Frontal cortex (tissue), 4 donors: ENCODE measurements around the gene TMEM120A. TPM values are rescaled to one million over a fixed set of nuclear protein-coding genes. Genes with fewer than 3 reads are reported as not detected.

Experiments used
- DNase-seq, 2 donors: peaks; one replicate each; pipeline ENCODE4 v3.0.0; 2012; ENCODE audit warnings: low spot score in 2 of 2
- FAIRE-seq: peaks from 2 replicates; lab custom pipeline; 2012; peaks lifted over from hg19 to GRCh38; lab: Jason Lieb, UNC
- total RNA-seq: library from RNA; depleted of rRNA; stranded (reverse); fragments of >200 nt; gene quantifications from one replicate; pipeline ENCODE4 v1.2.3, GENCODE V29; 2014
- donor health status: control.
- donor health status: control.
- donor health status: control.

TMEM120A gene
- total RNA-seq, 1 donor from 2014 or later = 26.1 TPM

DNA sequence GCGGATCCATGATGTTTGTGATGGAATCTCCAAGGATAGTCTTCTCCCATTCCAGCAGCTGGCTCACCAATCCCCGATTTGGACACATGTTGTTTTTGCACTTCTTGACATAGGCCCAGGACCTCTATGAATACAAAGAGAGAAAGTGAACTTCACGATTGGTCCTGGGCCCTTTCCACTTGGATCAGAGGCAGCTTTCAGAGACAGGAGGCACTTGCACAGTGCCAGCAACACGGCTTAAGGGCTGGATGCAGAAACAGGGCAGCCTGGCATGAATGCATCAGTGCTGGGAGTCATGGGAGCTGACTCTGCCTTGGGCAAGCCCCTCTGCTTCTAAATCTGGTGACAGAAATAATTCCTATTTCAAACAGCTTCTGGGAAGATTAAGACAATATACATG lies 2.1 kb upstream of the TMEM120A start:
- no peak for FAIRE-seq
- DNase-seq = peak in 1 of 2 donors; percentile 1

DNA sequence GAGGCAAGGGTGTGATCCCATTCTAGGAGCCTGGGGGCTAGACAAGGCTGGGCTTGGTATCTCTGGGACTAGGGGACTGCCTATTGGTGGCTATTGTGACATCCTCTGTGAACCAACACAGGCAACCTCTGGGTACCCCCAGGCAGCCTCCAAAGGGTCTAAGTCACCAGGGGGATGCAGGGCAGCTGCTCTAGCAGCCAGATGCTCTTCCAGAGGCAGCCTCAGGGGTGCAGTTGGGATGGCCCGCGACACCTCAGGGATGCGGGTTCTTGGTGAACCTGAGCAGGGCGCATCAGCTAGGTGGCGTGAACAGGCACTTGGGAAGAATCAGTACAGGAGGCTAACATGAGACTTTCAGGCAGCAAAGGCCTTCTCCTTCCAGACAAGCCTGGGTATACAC lies 1.6 kb upstream of the TMEM120A start:
- FAIRE-seq (no peak), DNase-seq (no peak)

DNA sequence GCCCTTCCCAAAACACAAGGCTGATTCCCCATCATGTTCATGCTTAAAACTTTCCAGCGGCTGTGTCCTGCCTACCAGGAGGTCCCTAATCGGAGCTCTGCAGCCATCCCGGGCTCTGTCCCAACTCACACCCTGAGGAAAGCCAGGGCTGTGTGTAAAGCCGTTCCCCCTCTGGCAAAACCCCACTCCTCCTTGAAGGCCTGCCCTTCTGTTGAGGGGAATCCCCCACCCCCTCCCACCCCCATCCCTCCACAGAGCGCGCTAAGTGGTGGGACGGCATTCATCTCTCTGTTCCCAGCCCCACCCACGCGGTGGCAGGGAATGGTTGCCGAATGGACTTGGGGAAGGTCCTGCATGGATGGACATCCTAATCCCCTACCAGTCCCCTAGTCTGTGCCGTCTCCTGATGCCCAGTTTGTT lies 667 bp upstream of the TMEM120A start:
- no peak for FAIRE-seq
- no peak for DNase-seq

DNA sequence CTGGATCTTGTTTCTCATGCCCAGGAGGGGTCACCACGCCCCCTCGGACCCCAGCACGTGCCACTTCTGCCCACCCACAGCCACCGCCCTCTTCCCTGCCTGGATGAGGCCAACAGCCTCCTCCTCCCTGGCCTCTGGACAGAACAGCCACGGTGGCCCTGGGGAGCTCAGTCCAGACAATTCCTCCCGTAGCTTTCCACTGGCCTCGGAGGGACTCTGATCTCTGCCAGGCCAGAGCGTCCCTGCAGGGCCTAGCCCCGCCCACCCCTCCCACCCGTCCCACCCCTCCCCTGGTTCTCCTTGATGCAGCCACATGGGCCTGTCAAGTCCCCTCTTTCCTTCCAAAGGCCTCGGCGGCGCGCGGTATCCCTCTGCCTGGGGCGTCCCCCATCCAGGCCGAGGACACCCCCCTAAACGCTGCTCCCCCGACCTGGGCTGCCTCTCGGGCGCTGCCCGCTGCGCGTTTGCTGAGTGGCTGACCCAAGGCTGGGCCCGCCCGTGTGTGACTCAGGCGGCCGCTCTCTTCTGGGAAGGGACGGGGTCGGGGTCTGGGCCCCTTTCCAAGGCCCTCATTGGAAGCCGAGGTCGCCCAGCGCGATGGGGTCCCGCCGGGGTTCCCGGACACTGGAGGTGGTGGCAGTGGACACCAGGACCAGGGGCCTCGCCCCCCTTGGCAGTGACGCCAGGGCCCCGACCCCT lies 557 bp downstream of the TMEM120A start:
- FAIRE-seq = no peak
- DNase-seq = peak; percentile 73 to 84

DNA sequence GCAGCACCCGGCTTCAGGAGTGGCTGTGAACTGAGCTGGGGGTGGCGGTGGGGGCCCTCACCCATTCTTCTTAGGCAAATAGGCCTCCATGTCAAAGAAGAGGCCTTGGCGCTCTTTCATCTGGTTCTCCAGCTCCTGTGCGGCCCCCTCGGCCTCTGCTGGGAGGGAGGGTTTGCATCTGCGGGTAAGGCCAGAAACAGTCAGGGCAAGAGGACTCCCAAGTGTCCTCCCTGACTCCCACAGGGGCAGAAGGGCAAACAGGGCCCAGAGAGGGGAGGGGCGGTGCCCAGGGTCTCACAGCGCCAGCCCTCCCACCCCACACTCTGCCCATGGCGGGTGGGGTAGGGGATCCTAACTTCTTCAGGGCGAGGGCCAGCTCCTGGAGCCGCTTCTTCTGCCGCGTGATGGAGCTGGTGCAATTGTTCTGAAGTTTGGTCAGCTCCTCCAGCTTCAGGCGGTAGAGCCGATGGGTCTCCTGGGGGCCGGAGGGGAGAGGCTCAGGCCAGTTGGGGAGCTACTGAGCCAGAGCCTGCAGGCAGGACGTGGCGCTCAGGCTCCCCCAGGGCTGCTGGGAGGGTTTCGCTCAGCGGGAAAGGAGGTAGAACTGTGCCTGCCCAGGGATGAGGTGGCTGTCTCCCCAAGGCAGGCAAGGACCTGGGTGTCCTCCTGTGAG lies 2.2 kb downstream of the TMEM120A start:
- FAIRE-seq = no peak
- DNase-seq = no peak

DNA sequence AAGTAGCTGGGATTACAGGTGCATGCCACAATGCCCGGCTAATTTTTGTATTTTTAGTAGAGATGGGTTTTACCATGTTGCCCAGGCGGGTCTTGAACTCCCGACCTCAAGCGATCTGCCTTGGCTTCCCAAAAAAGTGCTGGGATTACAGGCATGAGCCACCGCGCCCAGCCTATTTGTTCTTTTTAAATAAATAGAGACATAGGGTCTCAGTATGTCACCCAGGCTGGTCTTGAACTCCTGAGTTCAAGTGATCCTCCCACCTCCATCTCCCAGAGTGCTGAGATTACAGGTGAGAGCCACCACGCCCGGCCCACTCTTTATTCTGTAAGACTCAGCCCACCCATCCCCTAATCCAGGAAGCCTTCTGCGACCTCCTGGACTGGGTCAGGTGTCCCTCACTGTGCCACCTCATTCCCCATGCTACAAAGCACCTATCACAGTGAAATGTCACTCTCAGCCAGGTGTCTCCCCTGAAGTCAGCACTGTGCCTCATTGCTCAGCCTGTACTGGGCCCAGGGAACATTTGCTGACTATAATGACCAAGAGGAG lies 2.8 kb downstream of the TMEM120A start:
- no peak for FAIRE-seq
- no peak for DNase-seq

DNA sequence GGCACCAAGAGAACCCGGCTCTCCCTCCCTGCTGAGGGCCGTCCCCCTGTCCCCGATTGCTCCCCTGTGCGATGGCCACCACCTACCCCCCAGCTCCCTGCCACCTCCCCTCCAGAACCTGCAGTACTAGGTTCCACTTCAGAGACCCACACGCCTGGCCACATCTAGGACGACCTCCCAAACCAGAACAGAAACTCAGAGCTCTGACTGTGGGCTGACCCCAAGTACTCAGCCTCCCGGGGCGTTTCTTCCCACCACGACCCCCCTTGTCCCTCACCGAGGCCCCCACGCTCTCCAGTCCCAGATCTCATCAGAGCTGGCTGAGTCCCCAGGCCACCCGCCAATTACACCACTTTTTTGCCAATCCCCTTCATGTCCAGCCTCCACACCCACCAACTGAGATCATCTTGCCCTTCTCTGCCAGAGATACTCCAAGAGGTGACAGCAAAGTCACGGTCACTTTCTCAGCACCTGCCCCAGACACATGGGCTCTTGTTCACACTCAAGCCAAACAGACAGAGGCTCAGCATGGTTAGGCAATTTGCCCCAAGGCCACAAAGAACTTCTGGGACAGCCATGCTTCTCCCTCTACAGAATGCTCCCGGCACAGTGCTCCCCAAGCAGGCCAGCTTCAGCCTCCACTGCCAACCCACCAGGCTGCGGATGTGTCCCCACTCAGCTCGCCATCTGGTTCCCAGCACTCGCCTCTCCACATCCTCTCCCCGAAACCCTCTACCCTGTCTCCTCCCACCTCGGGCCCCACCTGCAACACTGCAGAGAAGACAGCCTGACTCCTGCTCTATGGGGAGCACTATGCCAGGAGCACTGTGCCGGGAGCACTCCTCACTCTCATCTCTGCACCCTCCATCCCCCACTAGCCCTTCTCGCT lies 4.7 kb downstream of the TMEM120A start:
- no peak for DNase-seq
- FAIRE-seq = no peak

DNA sequence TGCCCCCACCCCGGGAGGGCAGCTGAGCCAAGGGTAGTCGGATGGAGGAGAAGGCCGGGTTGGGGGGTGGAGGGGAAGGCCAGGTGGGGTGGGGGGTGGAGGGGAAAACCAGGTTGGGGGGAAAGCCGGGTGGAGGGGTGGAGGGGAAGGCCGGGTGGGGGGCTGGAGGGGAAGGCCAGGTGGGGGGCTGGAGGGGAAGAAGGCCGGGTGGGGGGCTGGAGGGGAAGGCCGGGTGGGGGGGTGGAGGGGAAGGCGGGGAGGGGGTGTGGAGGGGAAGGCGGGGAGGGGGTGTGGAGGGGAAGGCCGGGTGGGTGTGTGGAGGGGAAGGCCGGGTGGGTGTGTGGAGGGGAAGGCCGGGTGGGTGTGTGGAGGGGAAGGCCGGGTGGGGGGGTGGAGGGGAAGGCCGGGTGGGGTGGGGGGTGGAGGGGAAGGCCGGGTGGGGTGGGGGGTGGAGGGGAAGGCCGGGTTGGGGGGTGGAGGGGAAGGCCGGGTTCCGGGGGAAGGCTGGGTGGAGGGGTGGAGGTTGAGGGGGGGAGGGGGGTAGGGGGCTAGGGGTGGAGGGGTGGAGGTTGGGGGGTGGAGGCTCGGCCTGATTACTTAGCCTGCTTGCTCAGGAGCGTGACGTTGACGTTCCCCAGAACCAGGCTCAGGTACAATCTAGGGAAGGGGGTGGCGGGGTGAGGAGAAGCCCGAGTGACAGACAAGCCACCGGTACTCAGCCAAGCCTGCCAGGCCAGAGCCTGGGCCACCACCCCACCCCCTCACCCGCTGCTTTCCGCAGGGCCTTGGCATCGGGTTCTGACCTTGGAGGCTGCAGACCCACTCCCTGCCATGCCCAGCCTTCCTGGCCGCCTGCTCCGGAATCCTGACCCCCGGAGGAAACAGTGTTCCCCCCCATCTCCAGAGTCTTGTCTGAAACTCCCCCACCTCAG lies 5.6 kb downstream of the TMEM120A start:
- FAIRE-seq = no peak

DNA sequence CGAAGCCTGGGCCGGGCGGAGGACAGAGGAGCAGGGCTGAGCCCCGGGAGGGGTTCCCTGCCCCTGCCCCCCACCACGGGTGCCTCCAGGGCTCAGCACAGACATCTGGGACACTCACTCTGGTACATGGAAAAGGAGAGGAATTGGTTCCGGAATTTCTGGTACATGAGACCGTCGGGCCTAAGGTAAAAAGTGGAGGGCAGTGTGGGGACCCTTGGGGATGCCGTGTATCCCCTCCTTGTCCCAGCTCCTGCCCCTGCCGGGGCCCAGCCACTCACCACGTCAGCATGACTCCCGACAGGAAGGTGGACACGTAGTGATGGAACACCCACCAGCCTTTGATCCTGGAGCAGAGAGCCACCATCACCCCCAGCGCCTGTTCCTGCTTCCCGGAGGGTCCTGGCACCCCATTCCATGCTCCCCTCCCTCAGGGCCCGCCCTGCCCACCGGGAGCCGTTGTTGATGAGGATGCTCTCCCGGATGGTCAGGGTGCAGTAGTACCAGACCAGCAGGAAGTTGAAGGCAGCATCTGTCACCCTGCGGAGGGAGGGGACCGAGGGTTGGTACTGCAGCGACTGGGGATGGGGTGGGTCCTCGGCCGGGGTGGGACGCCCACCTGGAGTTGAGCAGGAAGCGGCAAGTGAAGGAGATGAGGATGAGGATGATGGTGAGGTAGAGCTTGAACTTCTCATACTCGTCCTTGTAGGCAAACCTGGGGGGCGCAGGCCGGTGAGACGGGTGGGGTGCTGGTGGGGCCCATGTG lies 6.4 kb downstream of the TMEM120A start:
- FAIRE-seq (no peak), DNase-seq (no peak)

More for the DNA sequence above, 5.6 kb downstream of the TMEM120A start:
- peak in 1 of 2 donors; percentile 49 for DNase-seq

DNA sequence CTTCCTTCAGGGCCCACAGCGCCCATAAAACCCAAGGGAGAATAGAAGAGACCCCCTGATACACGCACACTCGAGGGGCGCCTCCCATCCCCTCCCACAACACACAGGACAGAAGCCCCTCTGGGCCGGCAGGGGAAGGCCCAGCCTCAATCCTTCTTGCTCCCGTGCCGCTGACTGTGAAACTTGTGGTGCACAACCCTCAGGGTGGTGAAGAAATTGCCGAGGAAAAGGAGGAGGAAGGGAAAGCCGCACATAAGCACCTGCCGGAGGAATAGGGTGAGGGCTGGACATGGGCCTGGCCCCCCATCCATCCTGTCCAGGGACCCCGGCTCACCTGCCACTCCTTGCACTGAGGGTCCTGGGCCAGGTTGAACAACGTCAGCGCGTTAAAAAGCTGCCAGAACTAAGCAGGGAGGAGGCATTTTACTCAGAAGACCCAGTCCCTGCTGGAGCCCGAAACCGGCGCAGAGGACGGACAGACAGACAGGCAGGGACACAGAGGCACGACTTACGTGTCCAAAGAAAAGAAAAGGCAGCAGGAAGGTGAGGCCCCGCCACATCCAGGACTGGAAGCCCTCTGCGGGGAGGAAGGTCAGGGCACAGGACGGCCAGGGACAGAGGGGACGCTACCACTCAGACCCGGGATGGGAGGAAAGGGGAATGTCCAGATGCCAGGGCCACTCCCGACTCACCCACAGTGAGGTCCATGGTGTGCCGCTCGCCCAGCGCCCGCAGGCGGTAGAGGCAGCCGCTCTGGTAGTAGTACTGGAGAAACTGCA lies 7.2 kb downstream of the TMEM120A start:
- no peak for FAIRE-seq
- no peak for DNase-seq

DNA sequence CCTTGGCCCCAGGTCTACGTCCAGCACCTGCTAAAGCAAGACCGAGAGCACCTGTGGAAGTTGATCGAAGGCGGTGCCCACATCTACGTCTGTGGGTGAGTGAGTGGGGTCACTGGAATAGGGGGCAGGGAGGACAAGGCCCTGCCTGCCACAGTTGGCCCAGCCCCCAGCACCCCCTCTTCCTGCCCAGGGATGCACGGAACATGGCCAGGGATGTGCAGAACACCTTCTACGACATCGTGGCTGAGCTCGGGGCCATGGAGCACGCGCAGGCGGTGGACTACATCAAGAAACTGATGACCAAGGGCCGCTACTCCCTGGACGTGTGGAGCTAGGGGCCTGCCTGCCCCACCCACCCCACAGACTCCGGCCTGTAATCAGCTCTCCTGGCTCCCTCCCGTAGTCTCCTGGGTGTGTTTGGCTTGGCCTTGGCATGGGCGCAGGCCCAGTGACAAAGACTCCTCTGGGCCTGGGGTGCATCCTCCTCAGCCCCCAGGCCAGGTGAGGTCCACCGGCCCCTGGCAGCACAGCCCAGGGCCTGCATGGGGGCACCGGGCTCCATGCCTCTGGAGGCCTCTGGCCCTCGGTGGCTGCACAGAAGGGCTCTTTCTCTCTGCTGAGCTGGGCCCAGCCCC lies 8.1 kb downstream of the TMEM120A start:
- FAIRE-seq (no peak), DNase-seq (peak in 1 of 2 donors; percentile 34)

DNA sequence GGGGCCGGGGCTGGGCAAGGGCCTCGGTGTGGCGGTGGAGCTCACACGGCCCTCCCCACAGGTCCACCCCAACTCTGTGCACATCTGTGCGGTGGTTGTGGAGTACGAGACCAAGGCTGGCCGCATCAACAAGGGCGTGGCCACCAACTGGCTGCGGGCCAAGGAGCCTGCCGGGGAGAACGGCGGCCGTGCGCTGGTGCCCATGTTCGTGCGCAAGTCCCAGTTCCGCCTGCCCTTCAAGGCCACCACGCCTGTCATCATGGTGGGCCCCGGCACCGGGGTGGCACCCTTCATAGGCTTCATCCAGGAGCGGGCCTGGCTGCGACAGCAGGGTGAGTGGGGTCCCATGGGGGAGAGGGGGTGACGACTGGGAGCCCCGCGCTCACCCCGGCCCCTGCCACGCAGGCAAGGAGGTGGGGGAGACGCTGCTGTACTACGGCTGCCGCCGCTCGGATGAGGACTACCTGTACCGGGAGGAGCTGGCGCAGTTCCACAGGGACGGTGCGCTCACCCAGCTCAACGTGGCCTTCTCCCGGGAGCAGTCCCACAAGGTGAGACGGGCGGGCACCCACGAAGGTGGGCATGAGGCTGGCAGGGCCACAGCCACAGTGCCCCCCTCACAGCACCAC lies 8.8 kb downstream of the TMEM120A start:
- DNase-seq (no peak), FAIRE-seq (no peak)

DNA sequence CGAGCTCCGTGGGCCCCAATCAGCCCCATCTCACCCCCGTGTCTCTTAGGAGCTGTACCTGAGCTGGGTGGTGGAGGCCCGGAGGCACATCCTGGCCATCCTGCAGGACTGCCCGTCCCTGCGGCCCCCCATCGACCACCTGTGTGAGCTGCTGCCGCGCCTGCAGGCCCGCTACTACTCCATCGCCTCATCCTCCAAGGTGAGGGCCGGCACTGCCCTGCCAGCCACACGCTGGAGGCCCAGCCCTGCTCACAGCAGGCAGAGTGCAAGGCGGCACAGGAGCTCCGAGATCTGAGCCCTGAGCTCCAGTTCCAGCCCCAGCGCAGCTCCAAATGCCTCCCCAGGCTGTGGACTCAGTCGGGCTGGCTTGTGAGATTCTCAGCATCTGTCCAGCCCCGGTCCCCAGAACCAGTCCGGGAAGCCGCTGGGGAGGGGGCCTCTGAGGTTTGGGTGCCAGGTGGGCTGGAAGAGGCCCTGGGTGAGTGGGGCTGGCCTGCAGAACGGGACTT lies 9.3 kb downstream of the TMEM120A start:
- FAIRE-seq = no peak
- no peak for DNase-seq

DNA sequence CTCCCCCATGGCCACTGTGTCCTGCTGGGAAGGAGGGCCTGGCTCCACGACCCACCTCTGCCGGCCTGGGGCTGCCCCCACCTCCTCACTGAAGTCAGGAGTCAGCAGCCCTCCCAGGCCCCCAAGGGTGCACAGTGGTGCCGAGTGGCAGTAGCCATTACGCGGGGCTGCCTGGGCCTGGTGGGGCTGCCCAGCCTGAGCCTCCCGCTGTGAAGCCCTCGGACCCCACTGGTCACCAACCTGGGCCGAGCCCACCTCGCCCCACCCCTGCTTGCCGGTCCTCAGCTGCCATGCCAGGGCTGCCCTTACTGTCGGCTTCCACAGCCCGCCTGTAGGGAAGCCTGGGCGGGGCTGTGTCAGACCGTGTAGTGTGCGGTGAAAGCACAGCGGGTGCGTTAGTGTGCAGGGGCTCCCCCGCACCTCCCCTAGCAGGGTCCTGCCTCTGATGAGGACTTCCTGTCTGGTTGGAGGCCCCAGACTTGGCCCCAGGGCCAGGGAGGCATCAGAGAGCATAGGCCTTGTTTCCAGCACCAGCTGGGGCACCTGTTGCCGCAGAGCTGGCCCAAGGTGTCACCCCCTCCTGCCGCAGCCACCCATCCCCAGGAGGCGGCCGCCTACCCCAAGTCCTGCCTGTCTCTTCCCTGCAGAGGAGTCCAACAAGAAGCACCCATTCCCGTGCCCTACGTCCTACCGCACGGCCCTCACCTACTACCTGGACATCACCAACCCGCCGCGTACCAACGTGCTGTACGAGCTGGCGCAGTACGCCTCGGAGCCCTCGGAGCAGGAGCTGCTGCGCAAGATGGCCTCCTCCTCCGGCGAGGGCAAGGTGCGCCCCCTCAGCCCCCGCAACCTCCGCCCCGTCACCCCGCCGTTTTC lies 10.0 kb downstream of the TMEM120A start:
- FAIRE-seq = no peak
- DNase-seq = peak in 1 of 2 donors; percentile 28

DNA sequence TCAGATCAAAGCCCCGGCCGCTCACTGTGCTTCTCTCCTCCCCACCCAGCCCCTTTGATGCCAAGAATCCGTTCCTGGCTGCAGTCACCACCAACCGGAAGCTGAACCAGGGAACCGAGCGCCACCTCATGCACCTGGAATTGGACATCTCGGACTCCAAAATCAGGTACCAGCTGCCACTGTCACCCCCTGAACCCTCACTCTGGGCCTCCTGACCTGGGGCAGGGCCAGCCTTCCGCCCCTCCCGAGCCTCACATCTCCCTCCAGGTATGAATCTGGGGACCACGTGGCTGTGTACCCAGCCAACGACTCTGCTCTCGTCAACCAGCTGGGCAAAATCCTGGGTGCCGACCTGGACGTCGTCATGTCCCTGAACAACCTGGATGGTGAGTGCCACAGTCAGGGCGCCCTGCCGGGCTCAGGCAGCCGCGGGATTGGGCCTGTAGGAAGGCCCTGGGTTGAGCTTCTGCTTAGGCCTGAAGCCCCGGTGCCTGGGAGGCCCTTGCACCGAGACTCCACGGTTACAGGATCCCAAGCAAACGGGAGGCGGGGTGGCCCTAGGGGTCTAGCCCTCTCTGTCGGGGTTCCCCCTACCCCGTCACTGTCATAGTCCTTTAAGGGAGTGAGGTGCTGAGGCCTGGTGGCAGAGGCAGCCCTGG lies 10.8 kb downstream of the TMEM120A start:
- DNase-seq = peak in 1 of 2 donors; percentile 36
- FAIRE-seq = no peak
